Naive thymus-derived CD4-positive, alpha-beta T cell (primary cell): ENCODE measurements around the gene ITPRIP. TPM values are rescaled to one million over a fixed set of nuclear protein-coding genes. Genes with fewer than 3 reads are reported as not detected.

Experiments used
- ATAC-seq: fragments of 150-1000 bp; cut with Tn5 transposase; 2 replicates; pipeline ENCODE4 v1.10.0; 2021; ENCODE audit warnings: mild to moderate bottlenecking, moderate library complexity
- CTCF ChIA-PET: fragments of 350-600 bp; sonication (Branson Sonifier 250); formaldehyde crosslinking; loops from one replicate; lab custom pipeline; 2021; ENCODE audit warnings: antibody characterized with exemption; lab: Charles Lee
- POLR2A ChIA-PET: fragments of 350-600 bp; sonication (Branson Sonifier 250); formaldehyde crosslinking; loops from one replicate; lab custom pipeline; 2021; ENCODE audit warnings: antibody characterized with exemption, inconsistent platforms; lab: Charles Lee
- DNase-seq, 9 donors: peaks; one replicate each; pipeline versions ENCODE4 v3.0.0 to v3.0.0-alpha.2; 2020 to 2022; ENCODE audit warnings: mixed read lengths in 1 of 9
- H3K27ac ChIP-seq: one replicate; pipeline ENCODE4 v1.7.0; 2013; ENCODE audit warnings: mild to moderate bottlenecking, low read depth, low read length, moderate library complexity
- H3K27me3 ChIP-seq, 2 donors: one replicate each; pipeline ENCODE4 v1.7.0; 2013; ENCODE audit warnings: low read length in 2 of 2, mild to moderate bottlenecking in 2 of 2, moderate library complexity in 2 of 2; ENCODE audit not compliant: control insufficient read depth in 2 of 2, insufficient read depth in 2 of 2
- H3K36me3 ChIP-seq, 3 experiments: 1 replicate in 2 of 3; 2 replicates in 1 of 3; pipeline ENCODE4 v1.7.0; 2013; ENCODE audit warnings: low read length in 3 of 3, mild to moderate bottlenecking in 3 of 3, moderate library complexity in 1 of 3; ENCODE audit not compliant: insufficient read depth in 3 of 3, control insufficient read depth in 2 of 3
- H3K4me1 ChIP-seq, 2 donors: one replicate each; pipeline ENCODE4 v1.7.0; 2013; ENCODE audit warnings: low read length in 2 of 2, mild to moderate bottlenecking in 2 of 2, moderate library complexity in 1 of 2; ENCODE audit not compliant: control insufficient read depth in 2 of 2, insufficient read depth in 2 of 2
- H3K4me3 ChIP-seq: 2 replicates; pipeline ENCODE4 v1.7.0; 2013; ENCODE audit warnings: mild to moderate bottlenecking, low read length
- H3K9me3 ChIP-seq, 3 experiments: 1 replicate in 2 of 3; 2 replicates in 1 of 3; pipeline ENCODE4 v1.7.0; 2013; ENCODE audit warnings: low read length in 3 of 3; ENCODE audit not compliant: control insufficient read depth in 2 of 3
- H3K27ac Mint-ChIP-seq, 9 donors: one replicate each; pipeline ENCODE4 v1.8.0; 2020 to 2022; ENCODE audit warnings: mixed read lengths in 9 of 9, mild to moderate bottlenecking in 8 of 9, moderate library complexity in 5 of 9, inconsistent platforms in 2 of 9
- H3K27me3 Mint-ChIP-seq, 5 donors: one replicate each; pipeline ENCODE4 v1.8.0; 2021 to 2022; ENCODE audit warnings: mixed read lengths in 5 of 5, mild to moderate bottlenecking in 1 of 5
- H3K36me3 Mint-ChIP-seq, 5 donors: one replicate each; pipeline ENCODE4 v1.8.0; 2020 to 2022; ENCODE audit warnings: mixed read lengths in 5 of 5, mild to moderate bottlenecking in 3 of 5, inconsistent platforms in 1 of 5
- H3K4me1 Mint-ChIP-seq, 7 donors: one replicate each; pipeline ENCODE4 v1.8.0; 2020 to 2022; ENCODE audit warnings: mixed read lengths in 7 of 7, mild to moderate bottlenecking in 3 of 7, inconsistent platforms in 1 of 7
- H3K4me3 Mint-ChIP-seq, 10 donors: one replicate each; pipeline ENCODE4 v1.8.0; 2020 to 2022; ENCODE audit warnings: mild to moderate bottlenecking in 10 of 10, mixed read lengths in 10 of 10, moderate library complexity in 6 of 10, inconsistent platforms in 2 of 10
- H3K9me3 Mint-ChIP-seq, 11 donors: one replicate each; pipeline ENCODE4 v1.8.0; 2020 to 2022; ENCODE audit warnings: mixed read lengths in 11 of 11, mild to moderate bottlenecking in 4 of 11, inconsistent platforms in 1 of 11, moderate library complexity in 1 of 11
- intact Hi-C, 2 donors: fragments of 100-400 bp; cut with micrococcal nuclease; formaldehyde crosslinking; loops; one replicate each; pipeline ENCODE4 v1.15.1; 2023
- polyA plus RNA-seq, 2 donors: library from polyadenylated mRNA; unstranded; fragments of 300-500 nt; fragmentation: Illumina TruSeq; gene quantifications; one replicate each; pipeline ENCODE4 v1.2.3, GENCODE V29; 2021
- total RNA-seq, 6 experiments: library from RNA in 5 of 6; stranded (reverse) in 5 of 6; gene quantifications; 1 replicate in 5 of 6; 2 replicates in 1 of 6; pipeline ENCODE4 v1.2.3 and lab custom pipeline; 2021 to 2026

The ITPRIP gene
- total and polyA plus RNA-seq, 7 experiments from 2014 or later = 17.8 to 129 (median 20.2) TPM

DNA sequence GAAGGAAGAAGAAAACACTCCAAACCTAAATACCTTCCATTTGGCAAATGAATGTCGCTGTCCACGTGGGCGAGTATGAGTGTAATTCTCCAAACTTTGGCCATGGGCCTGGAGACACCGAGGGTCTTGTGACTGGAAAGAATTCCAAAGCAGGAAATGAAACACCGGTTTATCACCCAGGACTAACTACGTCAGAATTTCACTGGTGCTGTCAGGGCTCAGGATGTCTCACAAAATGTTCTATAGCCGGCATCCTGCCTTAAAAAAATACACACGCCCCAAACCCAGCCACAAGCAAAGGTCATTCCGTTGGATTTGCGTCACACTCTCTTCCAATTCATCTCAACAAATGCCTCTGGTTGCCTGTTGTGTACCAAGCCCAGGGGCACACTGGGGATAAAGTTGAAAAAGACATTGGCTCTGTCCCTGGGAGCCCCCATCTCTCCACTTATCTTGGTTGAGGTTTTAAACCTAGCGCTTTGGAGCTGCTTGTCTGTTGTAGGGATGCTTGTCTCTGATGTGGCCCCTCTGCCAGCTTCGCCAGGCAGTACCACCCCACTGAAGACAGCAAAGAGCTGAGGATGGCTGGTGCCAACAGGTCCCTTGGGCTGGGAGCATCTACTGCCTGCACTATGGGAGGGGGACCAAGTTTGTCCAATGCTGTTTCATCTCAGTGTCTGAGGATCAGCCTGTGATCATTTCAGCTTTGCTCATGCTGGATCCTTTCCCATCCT is 38.1 kb downstream of the ITPRIP start:
- Mint-ChIP-seq H3K4me3 (peak overlapping the region in 9 of 10 donors; percentile 33 to 78 (median 69)), H3K4me1 (peaks cover 24 to 57% (median 44%) of the 10 kb centered on the region in 7 donors), H3K27me3 (peaks cover 0 to 3% (median 0%) of the 10 kb centered on the region in 5 donors), H3K27ac (peak overlapping the region; percentile 62 to 97 (median 89)), H3K9me3 (peaks cover 0 to 6% (median 0%) of the 10 kb centered on the region in 11 donors), H3K36me3 (peaks cover 0 to 10% (median 0%) of the 10 kb centered on the region in 5 donors)
- Histone ChIP-seq H3K9me3 (no peaks in the 10 kb centered on the region), H3K4me3 (no peak overlapping the region), H3K36me3 (no peaks in the 10 kb centered on the region), H3K27ac (no peak overlapping the region), H3K4me1 (peaks cover 13 to 23% of the 10 kb centered on the region in 2 donors), H3K27me3 (no peaks in the 10 kb centered on the region)
- peak; percentile 65 for ATAC-seq
- CTCF ChIA-PET = interaction anchor here (0.8 to 1.7 kb wide), 3 partner anchors 9 to 51 kb away, joined by 3 to 6 read pairs (median 5); no protein-coding TSS in a partner anchor
- peak in 7 of 9 donors; percentile 43 to 74 (median 64) for DNase-seq
- POLR2A ChIA-PET = interaction anchor here (0.6 to 2.5 kb wide), 7 partner anchors 9 to 53 kb away, joined by 3 to 12 read pairs (median 4); partner anchors contain the start of gene ITPRIP
- intact Hi-C loops = loop anchor here in 1 of 2 donors (1.0 kb wide), 1 partner anchor 9 kb away; no protein-coding TSS in a partner anchor

- no peaks in the 10 kb centered on the region for H3K9me3 ChIP-seq
- peaks cover 16 to 49% (median 38%) of the 10 kb centered on the region in 7 donors for H3K4me1 Mint-ChIP-seq
- H3K27ac ChIP-seq = no peak overlapping the region
- ChIA-PET CTCF (interaction anchor here (0.8 to 1.7 kb wide), 5 partner anchors 8 to 52 kb away, joined by 3 to 6 read pairs (median 4); no protein-coding TSS in a partner anchor), POLR2A (interaction anchor here (0.6 to 2.5 kb wide), 7 partner anchors 24 to 859 kb away, joined by 3 to 12 read pairs (median 3); partner anchors contain the start of gene ITPRIP)
- H3K27ac Mint-ChIP-seq = peak overlapping the region in 7 of 9 donors; percentile 46 to 97 (median 90)
- no peaks in the 10 kb centered on the region for H3K36me3 ChIP-seq
- H3K27me3 Mint-ChIP-seq = peaks cover 0 to 5% (median 0%) of the 10 kb centered on the region in 5 donors
- peaks cover 13 to 14% of the 10 kb centered on the region in 2 donors for H3K4me1 ChIP-seq
- ATAC-seq (no peak), DNase-seq (no peak)
- no peaks in the 10 kb centered on the region for H3K27me3 ChIP-seq
- H3K36me3 Mint-ChIP-seq = peaks cover 0 to 10% (median 0%) of the 10 kb centered on the region in 5 donors
- intact Hi-C loops = loop anchor here in 1 of 2 donors (10.0 kb wide), 1 partner anchor 316 kb away; no protein-coding TSS in a partner anchor
- no peak overlapping the region for H3K4me3 ChIP-seq
- peak overlapping the region in 3 of 10 donors; percentile 63 to 71 (median 67) for H3K4me3 Mint-ChIP-seq
- H3K9me3 Mint-ChIP-seq = peaks cover 0 to 6% (median 0%) of the 10 kb centered on the region in 11 donors
Observed at GRCh38 chr10:104299031-104299904, 39.0 kb downstream of the ITPRIP start.

DNA sequence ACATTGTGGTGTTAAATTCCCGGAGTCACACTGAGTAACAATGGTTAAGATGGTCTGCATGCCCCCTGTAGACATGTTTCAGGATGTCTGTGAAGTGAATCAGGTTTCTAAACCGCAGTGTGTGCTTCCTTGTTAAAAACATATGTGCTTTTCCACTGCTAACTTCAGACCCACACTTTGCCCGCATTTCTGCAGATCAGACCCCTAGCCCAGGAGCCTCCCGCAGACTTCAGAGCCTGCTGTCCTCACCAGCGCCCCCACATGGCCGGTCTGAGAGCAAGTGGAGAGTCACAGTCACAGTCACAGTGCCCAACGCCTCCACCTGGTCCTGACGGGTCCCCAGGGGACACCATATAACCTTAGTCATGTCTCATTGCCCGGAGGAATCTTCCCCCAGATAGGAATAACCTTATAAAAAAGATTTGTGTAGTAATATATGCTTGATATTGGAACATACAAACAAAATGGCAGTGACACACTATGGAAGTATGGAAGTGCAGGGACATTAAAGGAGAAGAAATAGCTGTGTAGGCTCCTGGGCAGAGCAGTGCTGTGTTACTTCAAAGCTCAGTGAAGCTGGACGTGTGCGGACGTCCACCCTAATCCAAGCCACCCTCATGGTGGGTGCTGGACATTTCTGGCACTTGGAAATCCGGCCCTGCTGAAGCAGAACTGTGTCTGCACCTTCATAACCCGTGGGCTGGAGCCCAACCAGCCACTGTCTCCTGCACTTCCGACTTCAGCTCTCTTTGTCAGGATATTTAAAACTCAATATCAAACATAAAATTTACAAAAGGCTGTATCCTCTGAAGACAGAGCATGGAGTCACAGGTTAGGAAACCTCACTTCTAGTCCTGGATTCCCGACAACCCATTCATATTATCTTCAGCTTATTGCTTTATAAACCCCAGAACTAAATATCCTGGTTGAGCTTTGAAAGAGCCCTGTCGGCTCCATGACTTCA is 40.3 kb downstream of the ITPRIP start:
- Histone ChIP-seq H3K27me3 (no peaks in the 10 kb centered on the region), H3K4me1 (peaks cover 4 to 13% of the 10 kb centered on the region in 2 donors), H3K27ac (no peak overlapping the region), H3K36me3 (no peaks in the 10 kb centered on the region), H3K9me3 (no peaks in the 10 kb centered on the region), H3K4me3 (no peak overlapping the region)
- Mint-ChIP-seq H3K27ac (peak overlapping the region in 6 of 9 donors; percentile 7 to 62 (median 36)), H3K4me3 (peak overlapping the region in 1 of 10 donors; percentile 34), H3K9me3 (peaks cover 0 to 6% (median 0%) of the 10 kb centered on the region in 11 donors), H3K4me1 (peaks cover 6 to 36% (median 29%) of the 10 kb centered on the region in 7 donors), H3K36me3 (peaks cover 0 to 6% (median 0%) of the 10 kb centered on the region in 5 donors), H3K27me3 (peaks cover 0 to 5% (median 0%) of the 10 kb centered on the region in 5 donors)
- no peak for DNase-seq
- ChIA-PET CTCF (interaction anchor here (0.8 to 1.7 kb wide), 3 partner anchors 8 to 53 kb away, joined by 3 to 6 read pairs (median 4); no protein-coding TSS in a partner anchor), POLR2A (interaction anchor here (1.2 to 2.5 kb wide), 2 partner anchors 29 to 31 kb away, joined by 3 to 8 read pairs; no protein-coding TSS in a partner anchor)
- peak; percentile 35 for ATAC-seq
- intact Hi-C loops = loop anchor here in 1 of 2 donors (10.0 kb wide), 1 partner anchor 317 kb away; no protein-coding TSS in a partner anchor

DNA sequence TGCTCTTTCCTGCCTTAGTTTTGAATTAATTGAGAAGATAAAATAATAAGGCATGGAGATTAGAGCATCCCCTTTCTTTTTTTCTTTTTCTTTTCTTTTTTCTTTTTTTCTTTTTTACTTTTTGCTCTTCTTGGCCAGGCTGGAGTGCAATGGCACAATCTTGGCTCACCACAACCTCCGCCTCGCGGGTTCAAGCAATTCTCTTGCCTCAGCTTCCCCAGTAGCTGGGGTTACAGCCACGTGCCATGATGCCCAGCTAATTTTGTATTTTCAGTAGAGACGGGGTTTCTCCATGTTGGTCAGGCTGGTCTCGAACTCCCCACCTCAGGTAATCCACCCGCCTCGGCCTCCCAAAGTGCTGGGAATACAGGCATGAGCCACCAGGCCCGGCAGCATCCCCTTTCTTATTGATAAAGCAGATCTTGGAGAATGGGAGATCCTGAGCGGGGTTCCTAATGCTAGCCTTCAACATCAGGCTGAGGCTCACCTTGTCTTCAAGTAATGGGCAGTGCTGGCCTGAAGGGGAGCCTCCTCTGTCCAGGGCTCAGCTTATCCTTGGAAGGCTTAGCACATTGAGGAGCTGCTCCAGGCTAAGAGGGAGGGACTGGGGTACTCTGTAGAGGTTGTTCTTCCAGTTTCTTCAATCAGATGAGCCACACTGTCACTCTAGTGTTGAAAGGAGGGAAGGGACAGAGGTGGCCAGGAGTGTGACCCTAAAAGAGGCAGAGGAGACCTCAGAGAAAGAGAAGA is 41.4 kb downstream of the ITPRIP start:
- peaks cover 0 to 1% (median 0%) of the 10 kb centered on the region in 11 donors for H3K9me3 Mint-ChIP-seq
- H3K36me3 ChIP-seq = no peaks in the 10 kb centered on the region
- no peak overlapping the region for H3K4me3 ChIP-seq
- ChIA-PET POLR2A (interaction anchor here (0.6 to 2.2 kb wide), 3 partner anchors 22 to 93 kb away, joined by 3 to 8 read pairs (median 3); no protein-coding TSS in a partner anchor), CTCF (interaction anchor here (0.6 to 8.4 kb wide), 3 partner anchors 9 to 547 kb away, joined by 4 to 110 read pairs (median 10); no protein-coding TSS in a partner anchor)
- no peak overlapping the region for H3K4me3 Mint-ChIP-seq
- H3K27me3 Mint-ChIP-seq = peaks cover 0 to 5% (median 0%) of the 10 kb centered on the region in 5 donors
- peaks cover 0 to 3% (median 0%) of the 10 kb centered on the region in 5 donors for H3K36me3 Mint-ChIP-seq
- intact Hi-C loops = loop anchor here in 1 of 2 donors (10.0 kb wide), 1 partner anchor 318 kb away; no protein-coding TSS in a partner anchor
- no peak overlapping the region for H3K27ac ChIP-seq
- H3K27ac Mint-ChIP-seq = peak overlapping the region in 4 of 9 donors; percentile 7 to 56 (median 31)
- H3K27me3 ChIP-seq = no peaks in the 10 kb centered on the region
- no peaks in the 10 kb centered on the region for H3K9me3 ChIP-seq
- DNase-seq = no peak
- ATAC-seq = no peak
- peaks cover 6 to 36% (median 28%) of the 10 kb centered on the region in 7 donors for H3K4me1 Mint-ChIP-seq
- H3K4me1 ChIP-seq = peaks cover 4 to 13% of the 10 kb centered on the region in 2 donors
